ENCODE results near the gene THTPA.

The THTPA gene

GRCh38 chr14:23571701-23572523, 15.8 kb downstream of the THTPA start:
- H3K27me3 ChIP-seq (ENCODE audit: insufficient read depth, poor library complexity, severe bottlenecking): peaks cover 11% of the 10 kb centered on the region
- TF ChIP-seq POLR2AphosphoS5 (IDR thresholded peaks at IDR 0.05; ENCODE audit: low read depth): no peak
- no peak for TF ChIP-seq GABPA (IDR thresholded peaks at IDR 0.05; ENCODE audit: low read depth)

DNA sequence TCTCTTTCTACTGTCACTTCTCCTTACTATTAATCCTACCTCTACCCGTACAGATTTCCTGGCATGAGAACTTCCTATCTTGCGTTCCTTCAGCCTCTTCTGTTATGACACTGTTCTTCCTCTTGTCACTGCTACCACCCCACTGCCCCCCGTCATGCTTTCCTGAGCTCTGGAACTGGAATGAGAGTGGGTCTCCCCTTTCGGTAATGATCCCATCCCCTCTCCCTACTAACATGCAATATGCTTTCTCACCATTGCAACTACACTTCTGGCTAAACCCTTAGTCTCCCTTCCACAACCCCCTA, 16.4 kb downstream of the THTPA start:
- no peak overlapping the region for H3K4me3 ChIP-seq (replicated peaks; ENCODE audit: insufficient read depth, low read length)
- H3K27ac ChIP-seq (replicated peaks): no peak overlapping the region
- no peak for DNase-seq (ENCODE audit: low read depth in 1 of 2, low spot score in 1 of 2)
- TF ChIP-seq, protein P1, sequence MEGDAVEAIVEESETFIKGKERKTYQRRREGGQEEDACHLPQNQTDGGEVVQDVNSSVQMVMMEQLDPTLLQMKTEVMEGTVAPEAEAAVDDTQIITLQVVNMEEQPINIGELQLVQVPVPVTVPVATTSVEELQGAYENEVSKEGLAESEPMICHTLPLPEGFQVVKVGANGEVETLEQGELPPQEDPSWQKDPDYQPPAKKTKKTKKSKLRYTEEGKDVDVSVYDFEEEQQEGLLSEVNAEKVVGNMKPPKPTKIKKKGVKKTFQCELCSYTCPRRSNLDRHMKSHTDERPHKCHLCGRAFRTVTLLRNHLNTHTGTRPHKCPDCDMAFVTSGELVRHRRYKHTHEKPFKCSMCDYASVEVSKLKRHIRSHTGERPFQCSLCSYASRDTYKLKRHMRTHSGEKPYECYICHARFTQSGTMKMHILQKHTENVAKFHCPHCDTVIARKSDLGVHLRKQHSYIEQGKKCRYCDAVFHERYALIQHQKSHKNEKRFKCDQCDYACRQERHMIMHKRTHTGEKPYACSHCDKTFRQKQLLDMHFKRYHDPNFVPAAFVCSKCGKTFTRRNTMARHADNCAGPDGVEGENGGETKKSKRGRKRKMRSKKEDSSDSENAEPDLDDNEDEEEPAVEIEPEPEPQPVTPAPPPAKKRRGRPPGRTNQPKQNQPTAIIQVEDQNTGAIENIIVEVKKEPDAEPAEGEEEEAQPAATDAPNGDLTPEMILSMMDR (IDR thresholded peaks at IDR 0.05; ENCODE audit: insufficient read depth, low read length): no peak
- TF ChIP-seq GABPA (IDR thresholded peaks at IDR 0.05; ENCODE audit: low read depth) (no peak), POLR2AphosphoS5 (IDR thresholded peaks at IDR 0.05; ENCODE audit: low read depth) (no peak), SPI1 (IDR thresholded peaks at IDR 0.05; ENCODE audit: borderline replicate concordance, low read depth) (no peak)
- TF ChIP-seq, protein P2, sequence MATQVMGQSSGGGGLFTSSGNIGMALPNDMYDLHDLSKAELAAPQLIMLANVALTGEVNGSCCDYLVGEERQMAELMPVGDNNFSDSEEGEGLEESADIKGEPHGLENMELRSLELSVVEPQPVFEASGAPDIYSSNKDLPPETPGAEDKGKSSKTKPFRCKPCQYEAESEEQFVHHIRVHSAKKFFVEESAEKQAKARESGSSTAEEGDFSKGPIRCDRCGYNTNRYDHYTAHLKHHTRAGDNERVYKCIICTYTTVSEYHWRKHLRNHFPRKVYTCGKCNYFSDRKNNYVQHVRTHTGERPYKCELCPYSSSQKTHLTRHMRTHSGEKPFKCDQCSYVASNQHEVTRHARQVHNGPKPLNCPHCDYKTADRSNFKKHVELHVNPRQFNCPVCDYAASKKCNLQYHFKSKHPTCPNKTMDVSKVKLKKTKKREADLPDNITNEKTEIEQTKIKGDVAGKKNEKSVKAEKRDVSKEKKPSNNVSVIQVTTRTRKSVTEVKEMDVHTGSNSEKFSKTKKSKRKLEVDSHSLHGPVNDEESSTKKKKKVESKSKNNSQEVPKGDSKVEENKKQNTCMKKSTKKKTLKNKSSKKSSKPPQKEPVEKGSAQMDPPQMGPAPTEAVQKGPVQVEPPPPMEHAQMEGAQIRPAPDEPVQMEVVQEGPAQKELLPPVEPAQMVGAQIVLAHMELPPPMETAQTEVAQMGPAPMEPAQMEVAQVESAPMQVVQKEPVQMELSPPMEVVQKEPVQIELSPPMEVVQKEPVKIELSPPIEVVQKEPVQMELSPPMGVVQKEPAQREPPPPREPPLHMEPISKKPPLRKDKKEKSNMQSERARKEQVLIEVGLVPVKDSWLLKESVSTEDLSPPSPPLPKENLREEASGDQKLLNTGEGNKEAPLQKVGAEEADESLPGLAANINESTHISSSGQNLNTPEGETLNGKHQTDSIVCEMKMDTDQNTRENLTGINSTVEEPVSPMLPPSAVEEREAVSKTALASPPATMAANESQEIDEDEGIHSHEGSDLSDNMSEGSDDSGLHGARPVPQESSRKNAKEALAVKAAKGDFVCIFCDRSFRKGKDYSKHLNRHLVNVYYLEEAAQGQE (IDR thresholded peaks at IDR 0.05; ENCODE audit: insufficient replicate concordance, low read depth): no peak
- H3K27me3 ChIP-seq (ENCODE audit: insufficient read depth, poor library complexity, severe bottlenecking): peaks cover 17% of the 10 kb centered on the region

More at GRCh38 chr14:23571701-23572523, 15.8 kb downstream of the THTPA start:
- Histone ChIP-seq H3K4me3 (replicated peaks; ENCODE audit: insufficient read depth, low read length) (no peak overlapping the region), H3K27ac (replicated peaks) (no peak overlapping the region)
- DNase-seq (ENCODE audit: low read depth in 1 of 2, low spot score in 1 of 2): no peak

DNA sequence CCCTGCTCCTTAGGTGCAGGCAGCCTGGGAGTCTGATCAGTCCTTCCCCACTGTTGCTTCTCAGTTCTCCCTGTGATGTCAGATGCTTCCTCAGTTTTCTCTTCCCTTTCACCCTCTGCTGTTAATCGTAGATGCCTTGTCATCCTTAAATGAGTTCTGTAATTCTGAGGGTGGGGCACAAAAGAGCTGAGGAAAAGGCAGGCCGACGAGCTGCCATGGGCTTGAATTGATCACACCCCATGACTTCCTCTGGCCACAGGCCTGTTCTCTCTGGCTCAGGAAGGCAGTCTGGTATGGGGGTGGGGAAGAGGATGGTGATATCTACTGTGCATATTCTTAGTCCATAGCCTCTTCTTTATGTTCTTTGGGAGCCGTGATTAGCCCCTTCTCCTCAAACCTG, 16.8 kb downstream of the THTPA start:
- TF ChIP-seq POLR2AphosphoS5 (IDR thresholded peaks at IDR 0.05; ENCODE audit: low read depth) (no peak), GABPA (IDR thresholded peaks at IDR 0.05; ENCODE audit: low read depth) (no peak), SPI1 (IDR thresholded peaks at IDR 0.05; ENCODE audit: borderline replicate concordance, low read depth) (no peak)
- TF ChIP-seq, protein P1 (IDR thresholded peaks at IDR 0.05; ENCODE audit: insufficient read depth, low read length): no peak
- TF ChIP-seq, protein P2 (IDR thresholded peaks at IDR 0.05; ENCODE audit: insufficient replicate concordance, low read depth): no peak
- Histone ChIP-seq H3K27me3 (ENCODE audit: insufficient read depth, poor library complexity, severe bottlenecking) (peaks cover 20% of the 10 kb centered on the region), H3K27ac (replicated peaks) (no peak overlapping the region), H3K4me3 (replicated peaks; ENCODE audit: insufficient read depth, low read length) (no peak overlapping the region)
- DNase-seq (ENCODE audit: low read depth in 1 of 2, low spot score in 1 of 2): no peak

DNA sequence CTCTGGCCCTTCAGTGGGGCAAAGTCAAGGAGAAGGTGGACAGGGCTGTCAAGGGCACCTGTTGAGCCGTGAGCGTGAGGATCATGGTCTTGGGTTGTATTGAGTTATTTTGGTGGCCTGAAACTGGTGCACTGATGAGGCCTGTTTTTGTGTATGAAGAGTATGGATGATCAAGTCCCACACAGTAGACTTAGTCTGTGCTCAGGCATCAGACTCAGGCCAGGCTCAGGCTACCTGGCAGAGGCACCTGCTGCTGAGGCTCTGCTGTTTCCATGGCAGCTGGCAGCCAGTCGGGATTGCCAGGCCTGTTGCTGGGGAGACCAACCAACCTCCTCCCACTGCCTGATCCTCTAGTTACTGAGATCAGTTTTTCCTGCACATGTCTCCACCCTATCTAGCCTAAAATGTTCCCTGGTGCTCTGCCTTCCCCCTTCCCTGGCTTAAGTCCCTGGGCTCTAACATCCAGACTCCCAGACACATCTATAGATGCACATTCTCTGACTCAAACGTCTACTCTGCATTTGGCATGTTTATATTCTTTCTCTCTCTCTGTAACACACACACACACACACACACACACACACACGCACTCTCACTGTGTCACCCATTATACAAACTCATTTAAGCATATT, 17.4 kb downstream of the THTPA start:
- no peak for DNase-seq (ENCODE audit: low read depth in 1 of 2, low spot score in 1 of 2)
- H3K27me3 ChIP-seq (ENCODE audit: insufficient read depth, poor library complexity, severe bottlenecking): peaks cover 25% of the 10 kb centered on the region
- H3K27ac ChIP-seq (replicated peaks): no peak overlapping the region
- TF ChIP-seq POLR2AphosphoS5 (IDR thresholded peaks at IDR 0.05; ENCODE audit: low read depth) (no peak), GABPA (IDR thresholded peaks at IDR 0.05; ENCODE audit: low read depth) (no peak), SPI1 (IDR thresholded peaks at IDR 0.05; ENCODE audit: borderline replicate concordance, low read depth) (no peak)
- TF ChIP-seq, protein P2 (IDR thresholded peaks at IDR 0.05; ENCODE audit: insufficient replicate concordance, low read depth): no peak
- TF ChIP-seq, protein P1 (IDR thresholded peaks at IDR 0.05; ENCODE audit: insufficient read depth, low read length): no peak
- no peak overlapping the region for H3K4me3 ChIP-seq (replicated peaks; ENCODE audit: insufficient read depth, low read length)
